G401 (cell line): ENCODE results near the gene CERT1. TPM values are rescaled to one million over a fixed set of nuclear protein-coding genes. Genes with fewer than 3 reads are reported as not detected.
"Not testable (repeated sequence)": the region's sequence is repeated elsewhere in the genome, so short reads cannot be mapped to it uniquely, and the experiment has no call there.

ENCODE experiments used
- DNase-seq: peaks from one replicate; pipeline ENCODE4 v3.0.0-alpha.2; 2015; ENCODE audit warnings: low spot score
- in situ Hi-C: cut with HindIII; loops from 2 replicates; pipeline ENCODE4 v1.10.0; 2016; ENCODE audit warnings: low sequenced_read_pairs, mixed read lengths
- total RNA-seq: library from RNA; depleted of rRNA; stranded (reverse); fragments of >200 nt; shearing (Covaris generic); gene quantifications from 2 replicates; pipeline ENCODE4 v1.2.3, GENCODE V29; 2014; rRNA removed

The CERT1 gene
- total RNA-seq, 1 experiment from 2014 or later, result 52.5 TPM

GRCh38 chr5:75335952-75336614 is 175.3 kb downstream of the CERT1 start:
- peak; percentile 83 for DNase-seq
- in situ Hi-C loops, result no loop called here

- in situ Hi-C loops, result no loop called here
- DNase-seq, result no peak
Observed at GRCh38 chr5:75335486-75335885, 175.9 kb downstream of the CERT1 start.

- in situ Hi-C loops, result not testable (repeated sequence)
Observed at GRCh38 chr5:75334413-75334812, 177.0 kb downstream of the CERT1 start.

GRCh38 chr5:75333759-75334158 is 177.7 kb downstream of the CERT1 start:
- in situ Hi-C loops, DNase-seq: not testable (repeated sequence)

More at GRCh38 chr5:75334413-75334812, 177.0 kb downstream of the CERT1 start:
- not testable (repeated sequence) for DNase-seq

- in situ Hi-C loops, result no loop called here
- DNase-seq, result no peak
Observed at GRCh38 chr5:75331095-75332090, 180.0 kb downstream of the CERT1 start.

GRCh38 chr5:75330404-75330803 is 181.0 kb downstream of the CERT1 start:
- DNase-seq, result no peak
- in situ Hi-C loops, result no loop called here

Other genes starting within 250 kb of the CERT1 start
- 257 and 345 TPM in 2 replicates for gene HMGCR, start 174.4 kb downstream of the CERT1 start, total RNA-seq
- gene POLK, start 262 bp upstream of the CERT1 start, total RNA-seq, result 14.4 and 14.5 TPM in 2 replicates
- gene ANKDD1B, start 99.8 kb upstream of the CERT1 start, total RNA-seq, result not detected in 2 replicates
- gene POC5, start 205.8 kb upstream of the CERT1 start, total RNA-seq, result 22.4 and 47.3 TPM in 2 replicates